HUDEP-2 (cell line): Measurements from ENCODE around the gene JAML.

Source experiments
- DNase-seq, 76 experiments: peaks; one replicate each; lab custom pipeline; 2025; ENCODE audit not compliant: unreplicated experiment in 76 of 76; lab: John Stamatoyannopoulos, UW

The JAML gene

GRCh38 chr11:118151431-118151830 lies 73.4 kb downstream of the JAML start:
- DNase-seq, result no peak

GRCh38 chr11:118149493-118149892 lies 75.3 kb downstream of the JAML start:
- DNase-seq, result no peak

GRCh38 chr11:118148856-118149255 lies 76.0 kb downstream of the JAML start:
- DNase-seq, result no peak

GRCh38 chr11:118148240-118148639 lies 76.6 kb downstream of the JAML start:
- no peak for DNase-seq

- DNase-seq, result no peak
These were observed 77.3 kb downstream of the JAML start for GRCh38 chr11:118147502-118147901.

GRCh38 chr11:118146554-118146953 lies 78.3 kb downstream of the JAML start:
- no peak for DNase-seq

GRCh38 chr11:118145285-118146227 lies 79.3 kb downstream of the JAML start:
- DNase-seq, result peak in 57 of 76 experiments; percentile 2 to 64 (median 32)

GRCh38 chr11:118144301-118145268 lies 80.2 kb downstream of the JAML start:
- no peak for DNase-seq
